SH-SY5Y (cell line): ENCODE measurements around the gene RIC1.

Experiments
- GATA2 ChIP-seq: IDR thresholded peaks from 2 replicates; pipeline ENCODE4 v1.6.1; 2011; ENCODE audit warnings: mild to moderate bottlenecking, low read depth, low read length
- GATA3 ChIP-seq: IDR thresholded peaks from 2 replicates; pipeline ENCODE4 v1.6.1; 2011; ENCODE audit warnings: low read depth, mild to moderate bottlenecking, low read length, moderate library complexity

DNA sequence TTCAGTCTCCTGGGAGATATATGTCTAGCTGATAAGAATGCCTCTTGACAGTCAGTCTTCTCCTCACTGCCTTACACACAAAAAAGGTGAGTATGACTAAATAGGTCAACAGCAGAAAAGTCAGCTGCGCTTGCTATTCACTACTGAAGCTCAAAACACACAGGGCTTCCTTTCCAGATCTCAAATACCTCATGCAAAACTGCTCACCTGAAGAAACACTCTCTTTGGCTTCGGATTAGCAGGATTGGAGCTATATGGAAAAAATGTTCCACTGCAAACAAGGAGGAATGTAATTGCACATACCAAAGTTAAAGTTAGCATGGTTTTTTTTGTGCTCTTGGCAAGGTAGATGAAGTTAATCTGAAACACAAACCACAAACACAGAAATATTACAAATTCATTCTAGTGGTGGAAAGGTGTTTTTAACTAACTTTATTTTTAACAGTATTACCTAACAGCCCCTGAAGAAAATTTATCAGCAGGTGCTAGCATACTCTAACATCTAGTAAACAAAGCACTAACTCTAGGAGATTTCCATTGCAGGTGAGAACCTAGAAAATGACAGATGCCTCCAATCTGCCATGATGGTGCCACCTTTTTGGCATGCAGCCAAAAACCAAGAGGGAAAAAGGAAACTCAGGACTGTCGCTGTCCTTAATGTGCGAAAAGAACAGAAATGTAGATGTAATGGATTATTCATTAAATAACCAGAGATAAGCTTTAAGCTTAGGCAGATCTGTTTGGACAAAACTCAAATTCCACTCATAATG lies 172.2 kb downstream of the RIC1 start:
- no peak for TF ChIP-seq GATA2
- TF ChIP-seq GATA3: no peak
